Neutrophil (primary cell): Measurements from ENCODE around the gene SMTN.

ENCODE experiments used
- H3K27ac ChIP-seq: fragments of 200-600 bp; sonication (generic); 2 replicates; pipeline ENCODE4 v1.5.1; 2016; ENCODE audit warnings: mild to moderate bottlenecking, moderate library complexity
- H3K27me3 ChIP-seq: fragments of 200-600 bp; sonication (generic); 2 replicates; pipeline ENCODE4 v1.6.0; 2016; ENCODE audit warnings: mild to moderate bottlenecking
- H3K36me3 ChIP-seq: fragments of 200-600 bp; sonication (generic); 2 replicates; pipeline ENCODE4 v1.5.1; 2017
- H3K4me1 ChIP-seq, 2 experiments: fragments of 200-600 bp in 1 of 2; sonication (generic) in 1 of 2; 1 replicate in 1 of 2; 2 replicates in 1 of 2; pipeline versions ENCODE4 v1.5.1 to v1.6.1; 2013 to 2016; ENCODE audit warnings: low read depth in 1 of 2, low read length in 1 of 2, mild to moderate bottlenecking in 1 of 2, moderate library complexity in 1 of 2; ENCODE audit not compliant: control insufficient read depth in 1 of 2, insufficient read depth in 1 of 2
- H3K4me3 ChIP-seq, 2 experiments: fragments of 200-600 bp in 1 of 2; sonication (generic) in 1 of 2; 1 replicate in 1 of 2; 2 replicates in 1 of 2; pipeline ENCODE4 v1.5.1; 2013 to 2016; ENCODE audit warnings: low read depth in 1 of 2, low read length in 1 of 2, mild to moderate bottlenecking in 1 of 2, moderate library complexity in 1 of 2
- H3K9me3 ChIP-seq: fragments of 200-600 bp; sonication (generic); 2 replicates; pipeline ENCODE4 v1.5.1; 2016
- CTCF ChIP-seq: fragments of 200-600 bp; sonication (generic); IDR thresholded peaks from 2 replicates; pipeline ENCODE4 v1.5.1; 2016; ENCODE audit warnings: antibody characterized with exemption

Gene SMTN

GRCh38 chr22:31128156-31128555, 47.0 kb downstream of the SMTN start:
- Histone ChIP-seq H3K9me3 (no peaks in the 10 kb centered on the region), H3K4me3 (no peak overlapping the region), H3K27me3 (peaks cover 6% of the 10 kb centered on the region), H3K4me1 (no peaks in the 10 kb centered on the region), H3K36me3 (no peaks in the 10 kb centered on the region), H3K27ac (no peak overlapping the region)
- no peak for TF ChIP-seq CTCF

- H3K4me3 ChIP-seq = no peak overlapping the region
- no peak overlapping the region for H3K27ac ChIP-seq
- no peaks in the 10 kb centered on the region for H3K36me3 ChIP-seq
- H3K9me3 ChIP-seq = no peaks in the 10 kb centered on the region
- H3K4me1 ChIP-seq = no peaks in the 10 kb centered on the region
- no peak for TF ChIP-seq CTCF
- peaks cover 6% of the 10 kb centered on the region for H3K27me3 ChIP-seq
Observed at GRCh38 chr22:31130873-31131272, 49.8 kb downstream of the SMTN start.

DNA sequence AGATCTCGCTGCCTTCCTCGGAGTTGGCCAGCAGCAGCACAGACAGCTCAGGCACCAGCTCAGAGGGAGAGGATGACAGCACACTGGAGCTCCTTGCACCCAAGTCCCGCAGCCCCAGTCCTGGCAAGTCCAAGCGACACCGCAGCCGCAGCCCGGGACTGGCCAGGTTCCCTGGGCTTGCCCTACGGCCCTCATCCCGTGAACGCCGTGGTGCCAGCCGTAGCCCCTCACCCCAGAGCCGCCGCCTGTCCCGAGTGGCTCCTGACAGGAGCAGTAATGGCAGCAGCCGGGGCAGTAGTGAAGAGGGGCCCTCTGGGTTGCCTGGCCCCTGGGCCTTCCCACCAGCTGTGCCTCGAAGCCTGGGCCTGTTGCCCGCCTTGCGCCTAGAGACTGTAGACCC, 52.8 kb downstream of the SMTN start:
- H3K4me3 ChIP-seq = no peak overlapping the region
- no peaks in the 10 kb centered on the region for H3K9me3 ChIP-seq
- peaks cover under 1% of the 10 kb centered on the region for H3K27me3 ChIP-seq
- H3K36me3 ChIP-seq = no peaks in the 10 kb centered on the region
- H3K4me1 ChIP-seq = peaks cover 0 to 3% of the 10 kb centered on the region in 2 experiments
- H3K27ac ChIP-seq = no peak overlapping the region
- no peak for TF ChIP-seq CTCF

- peaks cover 8% of the 10 kb centered on the region for H3K27me3 ChIP-seq
- no peaks in the 10 kb centered on the region for H3K36me3 ChIP-seq
- peaks cover 0 to 3% of the 10 kb centered on the region in 2 experiments for H3K4me1 ChIP-seq
- no peak overlapping the region for H3K27ac ChIP-seq
- H3K4me3 ChIP-seq = no peak overlapping the region
- H3K9me3 ChIP-seq = no peaks in the 10 kb centered on the region
- TF ChIP-seq CTCF = no peak
Observed at GRCh38 chr22:31134688-31135087, 53.6 kb downstream of the SMTN start.

- peaks cover 18% of the 10 kb centered on the region for H3K27me3 ChIP-seq
- H3K9me3 ChIP-seq = no peaks in the 10 kb centered on the region
- H3K4me3 ChIP-seq = no peak overlapping the region
- no peak overlapping the region for H3K27ac ChIP-seq
- no peaks in the 10 kb centered on the region for H3K36me3 ChIP-seq
- peaks cover 0 to 3% of the 10 kb centered on the region in 2 experiments for H3K4me1 ChIP-seq
- TF ChIP-seq CTCF = no peak
Observed at GRCh38 chr22:31135706-31136105, 54.6 kb downstream of the SMTN start.

- H3K9me3 ChIP-seq = no peaks in the 10 kb centered on the region
- H3K36me3 ChIP-seq = no peaks in the 10 kb centered on the region
- H3K27me3 ChIP-seq = peaks cover 21% of the 10 kb centered on the region
- no peak for TF ChIP-seq CTCF
- H3K4me3 ChIP-seq = no peak overlapping the region
- H3K27ac ChIP-seq = no peak overlapping the region
- H3K4me1 ChIP-seq = peaks cover 0 to 3% of the 10 kb centered on the region in 2 experiments
Observed at GRCh38 chr22:31136155-31136554, 55.0 kb downstream of the SMTN start.
